ENCODE results near the gene HDAC4.

Gene HDAC4

GRCh38 chr2:239200646-239201530 is 199.9 kb downstream of the HDAC4 start:
- no peak for DNase-seq (ENCODE audit: low read depth)

- DNase-seq (ENCODE audit: low read depth), result no peak
Measured at GRCh38 chr2:239199041-239199768, 201.6 kb downstream of the HDAC4 start.

- no peak for DNase-seq (ENCODE audit: low read depth)
Measured at GRCh38 chr2:239198221-239198620, 202.6 kb downstream of the HDAC4 start.

- DNase-seq (ENCODE audit: low read depth), result no peak
Measured at GRCh38 chr2:239197146-239197545, 203.7 kb downstream of the HDAC4 start.

GRCh38 chr2:239196474-239197021 is 204.3 kb downstream of the HDAC4 start:
- no peak for DNase-seq (ENCODE audit: low read depth)

GRCh38 chr2:239195992-239196391 is 204.8 kb downstream of the HDAC4 start:
- DNase-seq (ENCODE audit: low read depth), result no peak

- DNase-seq (ENCODE audit: low read depth), result no peak
Measured at GRCh38 chr2:239195318-239195871, 205.4 kb downstream of the HDAC4 start.

- DNase-seq (ENCODE audit: low read depth), result no peak
Measured at GRCh38 chr2:239194731-239195317, 206.0 kb downstream of the HDAC4 start.

GRCh38 chr2:239193925-239194677 is 206.7 kb downstream of the HDAC4 start:
- no peak for DNase-seq (ENCODE audit: low read depth)

- DNase-seq (ENCODE audit: low read depth), result no peak
Measured at GRCh38 chr2:239193401-239193811, 207.4 kb downstream of the HDAC4 start.

GRCh38 chr2:239192975-239193374 is 207.8 kb downstream of the HDAC4 start:
- no peak for DNase-seq (ENCODE audit: low read depth)

- no peak for DNase-seq (ENCODE audit: low read depth)
Measured at GRCh38 chr2:239192456-239192855, 208.4 kb downstream of the HDAC4 start.

GRCh38 chr2:239190921-239191885 is 209.6 kb downstream of the HDAC4 start:
- no peak for DNase-seq (ENCODE audit: low read depth)

GRCh38 chr2:239190361-239190760 is 210.5 kb downstream of the HDAC4 start:
- no peak for DNase-seq (ENCODE audit: low read depth)

- no peak for DNase-seq (ENCODE audit: low read depth)
Measured at GRCh38 chr2:239189711-239190131, 211.1 kb downstream of the HDAC4 start.

- no peak for DNase-seq (ENCODE audit: low read depth)
Measured at GRCh38 chr2:239188536-239188935, 212.3 kb downstream of the HDAC4 start.

- no peak for DNase-seq (ENCODE audit: low read depth)
Measured at GRCh38 chr2:239187464-239188253, 213.2 kb downstream of the HDAC4 start.

GRCh38 chr2:239186516-239187357 is 214.1 kb downstream of the HDAC4 start:
- DNase-seq (ENCODE audit: low read depth), result no peak

Measured in stimulated activated CD8-positive, alpha-beta memory T cell treated with anti-CD3 and anti-CD28 coated beads, Interleukin-12 subunit alpha, Interleukin-12 subunit beta, amount 100 ng/mL, for 4 hours (primary cell).